K562 (cell line): ENCODE data around the gene ARHGAP24. TPM values are rescaled to one million over a fixed set of nuclear protein-coding genes. Genes with fewer than 3 reads are reported as not detected.

ENCODE experiments used
- ARID1B ChIP-seq: fragments of 450-650 bp; IDR thresholded peaks from 2 replicates; pipeline ENCODE4 v1.6.1; 2016; ENCODE audit warnings: antibody characterized with exemption, mild to moderate bottlenecking, inconsistent platforms
- ATF7 ChIP-seq: fragments of 450-650 bp; IDR thresholded peaks from 2 replicates; pipeline ENCODE4 v1.7.1; 2014; ENCODE audit warnings: mild to moderate bottlenecking, moderate library complexity
- E2F6 ChIP-seq, 2 experiments: IDR thresholded peaks; 2 replicates each; pipeline ENCODE4 v1.6.1; 2011; ENCODE audit warnings: borderline replicate concordance in 1 of 2, control low read depth in 1 of 2, low read depth in 1 of 2, low read length in 1 of 2, mild to moderate bottlenecking in 1 of 2, mixed read lengths in 1 of 2, moderate library complexity in 1 of 2; ENCODE audit not compliant: insufficient read depth in 1 of 2, insufficient read length in 1 of 2, poor library complexity in 1 of 2, severe bottlenecking in 1 of 2; ENCODE audit errors: extremely low read depth in 1 of 2
- ELF1 ChIP-seq: fragments of 200-800 bp; sonication (Bioruptor generic); IDR thresholded peaks from 2 replicates; pipeline ENCODE4 v1.6.1; 2016; ENCODE audit warnings: missing genetic modification characterization, missing compliant biosample characterization
- EP300 ChIP-seq: IDR thresholded peaks from 2 replicates; pipeline ENCODE4 v1.6.1; 2012; ENCODE audit warnings: low read length, improper control_type of control experiment
- HDGF ChIP-seq: fragments of 450-650 bp; IDR thresholded peaks from 2 replicates; pipeline ENCODE4 v1.6.1; 2016
- MCM7 ChIP-seq, 2 experiments: fragments of 450-650 bp; IDR thresholded peaks; 2 replicates each; pipeline ENCODE4 v1.6.1; 2016 to 2018
- MTA2 ChIP-seq: fragments of 450-650 bp; IDR thresholded peaks from 2 replicates; pipeline ENCODE4 v1.6.1; 2016; ENCODE audit warnings: low read depth
- NBN ChIP-seq: fragments of 450-650 bp; IDR thresholded peaks from 2 replicates; pipeline ENCODE4 v1.6.1; 2016; ENCODE audit warnings: low read depth, mild to moderate bottlenecking
- NCOR1 ChIP-seq: fragments of 450-650 bp; IDR thresholded peaks from 2 replicates; pipeline ENCODE4 v1.6.1; 2016; ENCODE audit warnings: mild to moderate bottlenecking, moderate library complexity
- PTRF ChIP-seq: fragments of 450-650 bp; IDR thresholded peaks from 2 replicates; pipeline ENCODE4 v1.6.1; 2016; ENCODE audit warnings: mild to moderate bottlenecking, missing genetic modification characterization, missing compliant biosample characterization
- RBBP5 ChIP-seq: fragments of 200-600 bp; sonication (generic); IDR thresholded peaks from 2 replicates; pipeline ENCODE4 v1.6.1; 2012; ENCODE audit warnings: borderline replicate concordance, mild to moderate bottlenecking, low read length, control low read depth, inconsistent platforms; ENCODE audit not compliant: insufficient read depth, poor library complexity, severe bottlenecking
- SIN3A ChIP-seq, 2 experiments: fragments of 150-350 bp in 1 of 2; IDR thresholded peaks; 2 replicates each; pipeline ENCODE4 v1.6.1; 2011 to 2016; ENCODE audit warnings: borderline replicate concordance in 2 of 2, low read depth in 2 of 2, low read length in 2 of 2, mild to moderate bottlenecking in 2 of 2, moderate library complexity in 2 of 2; ENCODE audit not compliant: control insufficient read depth in 1 of 2
- SMAD4 ChIP-seq: fragments of 250-450 bp; sonication (Bioruptor Pico); conservative IDR thresholded peaks from 2 replicates; pipeline ENCODE4 v1.8.0; 2021; ENCODE audit warnings: inconsistent platforms, mild to moderate bottlenecking, moderate library complexity
- SMARCB1 ChIP-seq: IDR thresholded peaks from 2 replicates; pipeline ENCODE4 v1.6.1; 2011; ENCODE audit warnings: improper control_type of control experiment, low read depth; ENCODE audit not compliant: insufficient read length
- SMARCC2 ChIP-seq: fragments of 450-650 bp; IDR thresholded peaks from 2 replicates; pipeline ENCODE4 v1.6.1; 2017; ENCODE audit warnings: antibody characterized with exemption, moderate library complexity, mild to moderate bottlenecking, low read depth
- SNIP1 ChIP-seq: fragments of 450-650 bp; IDR thresholded peaks from 2 replicates; pipeline ENCODE4 v1.7.1; 2017; ENCODE audit warnings: low read depth, mild to moderate bottlenecking
- SOX6 ChIP-seq: fragments of 450-650 bp; IDR thresholded peaks from 2 replicates; pipeline ENCODE4 v1.6.1; 2014; ENCODE audit warnings: mild to moderate bottlenecking
- ZNF436 ChIP-seq: fragments of 250-450, 450-650 bp; sonication (Bioruptor Pico); formaldehyde crosslinking; IDR thresholded peaks from 2 replicates; pipeline ENCODE4 v1.7.0; 2020; ENCODE audit warnings: mild to moderate bottlenecking
- ZNF589 ChIP-seq: fragments of 200-800 bp; sonication (Bioruptor generic); IDR thresholded peaks from 2 replicates; pipeline ENCODE4 v1.6.1; 2016; ENCODE audit warnings: low read depth, missing genetic modification characterization, missing compliant biosample characterization
- ZNF766 ChIP-seq: fragments of 200-800 bp; sonication (Bioruptor generic); conservative IDR thresholded peaks from 2 replicates; pipeline ENCODE4 v1.6.1; 2016; ENCODE audit warnings: missing genetic modification characterization, missing compliant biosample characterization
- polyA plus RNA-seq, 8 experiments: library from polyadenylated mRNA; depleted of rRNA in 4 of 8; stranded (reverse) in 5 of 8; unstranded in 3 of 8; fragments of >200 nt; fragmentation: Nextera tagmentation in 2 of 8; fragmentation: Illumina TruSeq in 1 of 8; extraction: Ambion mirVana in 2 of 8; extraction: Trizol in 1 of 8; gene quantifications; 2 replicates each; pipeline versions ENCODE4 v1.2.1 to v1.2.3, GENCODE V29; 2011 to 2014; ENCODE audit warnings: inconsistent platforms in 1 of 8, missing spikeins in 1 of 8
- total RNA-seq, 7 experiments: library from RNA; depleted of rRNA in 6 of 7; stranded (reverse); fragments of >200 nt in 6 of 7; fragmentation: Illumina TruSeq in 2 of 7; extraction: Trizol in 2 of 7; gene quantifications; 2 replicates each; pipeline versions ENCODE4 v1.2.1 to v1.2.3, GENCODE V29; 2011 to 2021; ENCODE audit warnings: low replicate concordance in 1 of 7
- TF ChIP-seq, protein P1 (sequence below): fragments of 250-450 bp; sonication (Bioruptor Pico); IDR thresholded peaks from 2 replicates; pipeline ENCODE4 v1.5.0; 2021; ENCODE audit warnings: mild to moderate bottlenecking, borderline replicate concordance

ARHGAP24 gene
- total and polyA plus RNA-seq, 9 of the 15 experiments (the other 6 are each of a cell fraction or from before 2014, with no cell fraction given) = 8.0 to 22.6 (median 14.0) TPM

- TF ChIP-seq, protein P1, sequence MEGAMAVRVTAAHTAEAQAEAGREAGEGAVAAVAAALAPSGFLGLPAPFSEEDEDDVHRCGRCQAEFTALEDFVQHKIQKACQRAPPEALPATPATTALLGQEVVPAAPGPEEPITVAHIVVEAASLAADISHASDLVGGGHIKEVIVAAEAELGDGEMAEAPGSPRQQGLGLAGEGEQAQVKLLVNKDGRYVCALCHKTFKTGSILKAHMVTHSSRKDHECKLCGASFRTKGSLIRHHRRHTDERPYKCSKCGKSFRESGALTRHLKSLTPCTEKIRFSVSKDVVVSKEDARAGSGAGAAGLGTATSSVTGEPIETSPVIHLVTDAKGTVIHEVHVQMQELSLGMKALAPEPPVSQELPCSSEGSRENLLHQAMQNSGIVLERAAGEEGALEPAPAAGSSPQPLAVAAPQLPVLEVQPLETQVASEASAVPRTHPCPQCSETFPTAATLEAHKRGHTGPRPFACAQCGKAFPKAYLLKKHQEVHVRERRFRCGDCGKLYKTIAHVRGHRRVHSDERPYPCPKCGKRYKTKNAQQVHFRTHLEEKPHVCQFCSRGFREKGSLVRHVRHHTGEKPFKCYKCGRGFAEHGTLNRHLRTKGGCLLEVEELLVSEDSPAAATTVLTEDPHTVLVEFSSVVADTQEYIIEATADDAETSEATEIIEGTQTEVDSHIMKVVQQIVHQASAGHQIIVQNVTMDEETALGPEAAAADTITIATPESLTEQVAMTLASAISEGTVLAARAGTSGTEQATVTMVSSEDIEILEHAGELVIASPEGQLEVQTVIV (CRISPR knock-in tag) = no peak
- TF ChIP-seq MCM7 (IDR thresholded peaks at IDR 0.05) (no peak), NBN (0 out of 2 replicates have a peak, but pooled peaks have one; percentile 13), EP300 (peak; percentile 63; the same call in 1 of the 2 replicates), ATF7 (peak; percentile 72), MTA2 (peak; percentile 44; the same call in 1 of the 2 replicates), SMAD4 (CRISPR knock-in tag) (0 out of 2 replicates have a peak, but pooled peaks have one; percentile 29), E2F6 (IDR thresholded peaks at IDR 0.05; ENCODE audit: borderline replicate concordance in 1 of 2, extremely low read depth in 1 of 2, insufficient read depth in 1 of 2, insufficient read length in 1 of 2, low read depth in 1 of 2, low read length in 1 of 2, poor library complexity in 1 of 2, severe bottlenecking in 1 of 2) (no peak), ELF1 (peak; percentile 37; the same call in 1 of the 2 replicates), HDGF (no peak), ZNF766 (CRISPR knock-in tag) (0 out of 2 replicates have a peak, but pooled peaks have one; percentile 3), SIN3A (IDR thresholded peaks at IDR 0.05; ENCODE audit: borderline replicate concordance in 2 of 2, control insufficient read depth in 1 of 2, low read depth in 2 of 2, low read length in 2 of 2) (no peak), ZNF589 (CRISPR knock-in tag) (peak; percentile 57; the same call in 1 of the 2 replicates), ZNF436 (CRISPR knock-in tag) (no peak), SOX6 (peak; percentile 82), SNIP1 (no peak), ARID1B (peak; percentile 82), PTRF (tag) (no peak), SMARCC2 (peak; percentile 61; the same call in 1 of the 2 replicates), SMARCB1 (no peak), NCOR1 (peak; percentile 49; the same call in 1 of the 2 replicates), RBBP5 (no peak)
Measured at GRCh38 chr4:85580489-85580888, 105.5 kb downstream of the ARHGAP24 start (continued).
